GF-D8 (cell line): ENCODE data around the gene AIFM3.

Source experiments
- DNase-seq: peaks from one replicate; lab custom pipeline; 2025; lab: John Stamatoyannopoulos, UW

Gene AIFM3

DNA sequence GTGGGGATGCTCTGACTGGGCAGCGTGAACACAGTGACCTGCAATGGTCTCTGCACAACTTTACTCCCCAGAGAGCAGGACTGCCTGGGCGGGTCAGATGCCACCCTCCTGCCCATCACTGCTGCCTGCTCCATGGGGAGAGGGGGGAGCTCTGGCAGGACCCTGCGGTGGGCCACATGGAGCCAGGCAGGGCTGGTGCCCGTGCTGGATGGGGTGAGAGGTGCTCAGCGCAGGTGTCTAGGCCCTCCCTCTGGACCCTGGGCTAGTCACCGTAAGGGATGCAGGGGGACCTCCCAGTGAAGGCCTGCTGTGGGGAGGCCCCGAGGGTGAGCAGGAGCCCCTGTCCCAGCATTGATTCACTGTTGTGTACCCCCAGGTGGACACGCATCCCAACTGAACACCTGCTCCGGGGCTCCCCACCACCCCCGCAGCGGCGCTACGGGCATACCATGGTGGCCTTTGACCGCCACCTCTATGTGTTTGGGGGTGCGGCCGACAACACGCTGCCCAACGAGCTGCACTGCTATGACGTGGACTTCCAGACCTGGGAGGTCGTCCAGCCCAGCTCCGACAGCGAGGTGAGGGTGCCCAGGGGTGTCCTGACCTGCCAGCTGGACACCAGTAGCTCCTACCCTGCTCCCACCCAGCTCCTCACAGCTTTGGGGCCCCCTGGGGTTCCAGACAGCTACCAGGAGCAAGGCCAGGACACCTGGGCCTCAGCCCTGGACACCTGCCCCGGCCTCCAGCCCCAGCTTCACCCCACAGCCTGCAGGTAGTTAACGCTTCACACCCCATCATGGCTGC is 24.4 kb downstream of the AIFM3 start:
- no peak for DNase-seq

DNA sequence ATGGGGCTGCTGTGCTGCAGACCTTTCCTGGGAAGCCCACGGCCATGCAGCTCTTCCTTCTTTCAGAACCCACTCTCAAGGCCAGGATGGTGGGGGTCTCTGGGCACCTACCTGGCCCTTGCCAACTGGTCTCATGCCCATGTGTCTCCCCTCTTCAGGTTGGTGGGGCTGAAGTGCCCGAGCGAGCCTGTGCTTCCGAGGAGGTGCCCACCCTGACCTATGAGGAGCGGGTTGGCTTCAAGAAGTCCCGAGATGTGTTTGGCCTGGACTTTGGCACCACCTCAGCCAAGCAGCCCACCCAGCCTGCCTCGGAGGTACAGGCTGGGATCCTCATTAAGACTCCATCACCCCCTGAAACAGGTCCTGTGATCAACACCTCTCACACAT is 25.0 kb downstream of the AIFM3 start:
- no peak for DNase-seq

DNA sequence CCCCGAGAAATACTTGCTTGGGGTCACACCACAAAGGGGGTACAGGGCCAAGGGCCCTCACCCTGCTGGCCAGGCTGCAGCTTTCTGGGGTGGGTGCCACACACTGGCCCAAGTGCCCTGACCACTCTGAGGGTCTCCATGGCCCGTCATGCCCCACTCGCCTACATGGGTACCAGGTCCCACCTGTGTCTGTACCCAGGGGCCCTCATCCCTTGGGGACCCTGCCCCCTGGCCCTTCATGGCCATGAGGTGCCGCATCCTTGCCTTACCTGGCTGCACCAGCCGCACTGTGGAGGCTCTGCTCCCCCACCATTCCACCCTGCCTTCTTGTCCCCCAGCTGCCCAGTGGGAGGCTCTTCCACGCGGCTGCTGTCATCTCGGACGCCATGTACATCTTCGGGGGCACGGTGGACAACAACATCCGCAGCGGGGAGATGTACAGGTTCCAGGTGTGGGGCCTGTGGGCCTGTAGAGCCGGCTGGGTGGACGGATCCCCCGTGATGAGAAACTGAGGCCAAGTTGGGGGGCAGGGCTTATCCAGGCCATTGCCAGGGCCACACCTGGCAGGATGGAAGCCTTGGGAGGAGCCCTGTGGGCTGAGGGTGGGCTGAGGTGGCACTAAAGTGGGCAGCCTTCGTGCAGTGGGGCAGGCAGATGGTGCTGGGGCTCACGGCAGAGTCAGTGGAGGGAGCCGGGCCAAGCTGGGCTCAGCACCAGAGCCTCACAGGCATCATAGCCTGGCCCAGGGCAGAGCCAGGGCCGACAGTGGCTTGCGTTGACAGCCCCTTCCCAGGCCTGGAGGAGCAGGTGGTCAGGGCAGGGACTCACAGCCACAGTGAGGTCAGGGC is 25.6 kb downstream of the AIFM3 start:
- DNase-seq = no peak

DNA sequence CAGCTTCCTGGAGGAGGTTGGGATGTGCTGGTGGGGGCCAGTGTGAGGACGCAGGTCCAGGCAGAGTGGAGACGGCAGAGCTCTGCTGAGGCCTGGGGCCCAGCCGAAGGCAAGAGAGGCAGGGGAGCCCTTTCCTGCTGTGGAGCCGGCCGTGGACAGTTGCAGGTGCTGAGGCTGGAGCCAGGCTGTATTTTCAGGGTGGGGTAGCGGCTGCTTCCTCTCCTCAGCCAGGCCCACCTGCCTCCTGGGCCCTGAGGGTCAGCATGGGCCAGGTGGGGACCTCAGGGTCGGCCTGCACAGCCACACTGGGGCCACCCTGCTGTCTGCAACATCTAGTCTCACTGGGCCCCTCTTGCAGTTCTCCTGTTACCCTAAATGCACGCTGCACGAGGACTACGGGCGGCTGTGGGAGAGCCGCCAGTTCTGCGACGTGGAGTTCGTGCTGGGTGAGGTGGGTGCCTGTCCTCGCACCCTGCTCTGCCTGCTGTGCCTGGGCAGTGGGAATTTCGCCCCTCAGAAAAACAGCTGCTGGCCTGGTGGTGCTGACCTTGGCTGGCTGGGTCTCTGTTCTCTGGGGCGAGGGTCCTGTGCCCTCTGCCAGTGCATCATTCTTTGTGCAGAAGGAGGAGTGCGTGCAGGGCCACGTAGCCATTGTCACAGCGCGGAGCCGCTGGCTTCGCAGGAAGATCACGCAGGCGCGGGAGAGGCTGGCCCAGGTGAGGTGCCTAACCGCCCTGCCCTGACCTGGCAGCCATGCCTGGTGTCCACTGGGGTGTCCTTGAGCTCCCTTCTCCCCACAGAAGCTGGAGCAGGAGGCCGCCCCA is 26.5 kb downstream of the AIFM3 start:
- DNase-seq = no peak

DNA sequence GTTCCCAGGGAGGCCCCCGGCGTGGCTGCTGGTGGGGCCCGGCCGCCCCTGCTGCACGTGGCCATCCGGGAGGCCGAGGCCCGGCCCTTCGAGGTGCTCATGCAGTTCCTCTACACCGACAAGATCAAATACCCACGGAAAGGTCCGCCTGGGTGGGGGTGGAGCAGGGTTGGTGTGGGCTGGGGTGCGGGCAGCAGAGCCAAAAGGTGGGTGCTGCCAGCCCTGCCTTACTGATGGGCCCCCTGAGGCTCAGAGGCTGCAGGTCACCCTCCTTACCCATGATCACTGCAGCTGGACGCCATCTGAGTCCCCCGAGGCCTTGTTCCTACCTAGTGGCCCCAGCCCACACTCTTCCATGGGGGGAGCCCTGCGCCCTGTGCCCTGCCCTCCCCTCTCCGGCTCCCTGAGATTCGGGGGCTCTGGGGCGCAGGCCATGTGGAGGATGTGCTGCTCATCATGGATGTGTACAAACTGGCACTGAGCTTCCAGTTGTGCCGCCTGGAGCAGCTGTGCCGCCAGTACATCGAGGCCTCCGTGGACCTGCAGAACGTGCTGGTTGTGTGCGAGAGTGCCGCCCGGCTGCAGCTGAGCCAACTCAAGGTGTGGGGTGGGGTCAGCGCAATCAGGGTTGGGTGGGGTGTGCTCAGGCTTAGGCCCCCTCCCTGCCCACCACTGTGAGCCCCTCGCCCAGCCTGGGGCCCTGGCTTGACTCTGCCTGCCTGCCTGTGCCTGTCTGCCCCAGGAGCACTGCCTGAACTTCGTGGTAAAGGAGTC is 27.3 kb downstream of the AIFM3 start:
- no peak for DNase-seq

DNA sequence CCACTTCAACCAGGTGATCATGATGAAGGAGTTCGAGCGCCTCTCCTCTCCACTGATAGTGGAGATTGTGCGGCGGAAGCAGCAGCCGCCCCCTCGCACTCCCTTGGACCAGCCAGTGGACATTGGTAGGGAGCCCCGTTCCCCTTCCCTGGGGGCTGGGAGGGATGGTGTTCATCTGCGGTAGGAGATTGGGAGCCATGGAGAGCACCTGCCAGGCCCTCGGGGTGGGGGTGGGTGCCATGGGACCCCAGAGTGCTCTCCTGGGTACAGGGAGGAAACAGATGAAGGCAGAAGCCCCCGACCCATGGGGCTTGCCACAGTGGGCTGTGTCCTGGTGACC is 27.8 kb downstream of the AIFM3 start:
- no peak for DNase-seq

DNA sequence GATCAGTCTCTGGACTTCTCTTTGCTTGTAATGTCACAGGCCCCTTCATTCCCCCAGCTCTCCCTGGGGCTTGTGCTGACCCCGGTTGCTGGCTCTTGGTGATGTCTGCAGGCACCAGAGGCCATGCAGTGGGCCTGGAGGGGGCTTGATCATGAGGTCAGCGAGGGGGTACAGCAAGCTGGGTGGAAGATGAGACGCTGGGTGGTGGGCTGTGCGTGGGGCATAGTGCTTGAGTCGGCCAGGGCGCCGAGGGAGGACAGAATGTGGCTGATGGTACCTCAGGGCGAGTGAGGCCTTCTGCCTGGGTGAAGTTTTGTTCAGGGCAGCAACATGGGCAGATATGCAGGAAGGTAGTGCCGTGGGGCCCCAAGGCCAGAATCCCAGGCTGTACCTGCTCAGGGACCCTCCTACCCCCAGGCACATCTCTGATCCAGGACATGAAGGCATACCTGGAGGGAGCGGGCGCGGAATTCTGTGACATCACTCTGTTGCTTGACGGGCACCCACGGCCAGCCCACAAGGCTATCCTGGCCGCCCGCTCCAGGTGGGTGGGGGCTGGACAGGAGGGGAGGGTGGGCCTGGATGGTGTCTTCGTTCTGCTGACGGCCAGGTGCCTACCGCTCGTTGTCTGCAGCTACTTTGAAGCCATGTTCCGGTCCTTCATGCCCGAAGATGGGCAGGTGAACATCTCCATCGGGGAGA is 28.4 kb downstream of the AIFM3 start:
- no peak for DNase-seq

DNA sequence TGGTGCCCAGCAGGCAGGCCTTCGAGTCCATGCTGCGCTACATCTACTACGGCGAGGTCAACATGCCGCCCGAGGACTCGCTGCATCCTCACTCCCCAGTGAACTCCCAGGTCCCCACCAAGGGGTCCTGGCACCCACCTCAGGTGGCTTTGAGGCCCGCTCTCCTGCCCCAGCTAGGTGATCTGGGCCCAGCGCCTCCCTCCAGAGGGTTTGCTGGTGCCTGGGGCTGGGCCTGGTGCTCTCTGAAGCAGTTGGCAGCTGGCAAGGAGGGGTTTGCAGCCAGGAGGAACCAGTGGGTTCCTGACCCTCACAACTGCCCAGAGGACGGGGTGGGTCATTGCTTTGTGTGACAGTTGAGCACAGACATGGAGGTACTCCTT is 29.0 kb downstream of the AIFM3 start:
- DNase-seq = no peak

DNA sequence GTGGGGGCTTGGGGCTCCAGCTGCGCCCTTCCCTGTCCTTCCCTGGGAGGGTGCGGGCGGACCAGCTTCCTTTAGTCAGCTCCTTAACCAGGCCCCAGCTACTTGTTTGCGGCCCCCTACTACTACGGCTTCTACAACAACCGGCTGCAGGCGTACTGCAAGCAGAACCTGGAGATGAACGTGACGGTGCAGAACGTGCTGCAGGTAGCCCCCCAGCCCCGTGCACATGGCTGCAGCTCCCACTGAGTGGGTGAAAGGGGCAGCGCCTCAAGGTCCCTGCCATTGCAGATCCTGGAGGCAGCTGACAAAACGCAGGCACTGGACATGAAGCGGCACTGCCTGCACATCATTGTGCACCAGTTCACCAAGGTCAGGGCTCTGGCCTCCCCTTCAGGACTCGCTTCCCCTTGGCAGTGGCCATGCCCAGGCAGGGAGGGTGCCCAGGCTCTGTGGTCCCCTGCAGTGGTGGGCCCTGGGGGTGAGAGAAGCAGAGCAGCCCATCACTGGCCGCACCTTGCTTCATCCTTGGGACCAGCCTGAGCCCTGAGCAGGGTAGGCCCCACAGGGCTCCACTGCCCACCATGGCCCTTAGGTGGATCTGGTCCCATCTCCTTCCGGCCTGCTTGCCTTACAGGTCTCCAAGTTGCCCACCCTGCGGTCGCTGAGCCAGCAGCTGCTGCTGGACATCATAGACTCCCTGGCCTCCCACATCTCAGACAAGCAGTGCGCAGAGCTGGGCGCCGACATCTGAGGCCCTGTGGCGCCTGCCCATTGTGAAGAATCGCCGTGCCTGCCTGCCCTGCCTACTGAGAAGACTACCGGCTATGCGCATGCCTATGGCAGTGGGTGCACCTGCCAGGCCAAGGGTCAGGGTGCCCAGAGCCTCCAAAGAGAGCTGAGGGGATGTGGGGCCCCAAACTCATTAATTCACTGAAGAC is 29.8 kb downstream of the AIFM3 start:
- no peak for DNase-seq

DNA sequence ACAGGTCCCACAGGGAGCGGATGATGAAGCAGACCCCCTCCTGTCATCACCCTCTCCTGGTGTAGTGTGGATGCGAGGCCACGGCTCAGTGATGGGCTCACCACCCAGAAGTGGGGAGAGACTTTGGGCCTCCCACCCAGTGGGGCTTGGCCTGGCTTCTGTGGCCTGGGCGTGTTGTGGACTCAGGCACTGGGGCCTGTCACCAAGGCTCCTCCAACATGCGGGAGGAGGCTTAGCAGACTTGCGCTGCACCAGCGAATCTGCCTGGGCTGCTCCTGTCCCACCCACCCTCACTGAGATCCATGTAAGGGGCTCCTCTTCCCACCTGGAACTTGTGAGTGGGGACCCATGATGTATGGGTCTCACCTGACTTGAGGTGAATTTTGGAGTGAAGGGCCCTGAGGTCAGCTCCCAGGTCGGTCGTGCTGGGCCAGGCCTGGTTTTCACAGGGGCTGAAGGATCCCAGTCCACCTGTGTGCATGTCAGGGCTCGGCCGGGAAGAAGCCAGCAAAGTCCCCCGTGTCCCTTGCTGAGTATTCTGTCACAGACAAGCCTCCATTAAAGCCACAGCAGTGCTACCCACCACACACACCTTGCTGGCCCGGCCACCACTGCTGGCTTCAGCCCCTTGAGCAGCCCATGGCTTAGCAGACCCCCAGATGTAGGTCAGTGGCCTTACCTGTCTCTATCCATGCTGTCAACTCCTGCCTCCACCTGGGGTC is 30.6 kb downstream of the AIFM3 start:
- no peak for DNase-seq

DNA sequence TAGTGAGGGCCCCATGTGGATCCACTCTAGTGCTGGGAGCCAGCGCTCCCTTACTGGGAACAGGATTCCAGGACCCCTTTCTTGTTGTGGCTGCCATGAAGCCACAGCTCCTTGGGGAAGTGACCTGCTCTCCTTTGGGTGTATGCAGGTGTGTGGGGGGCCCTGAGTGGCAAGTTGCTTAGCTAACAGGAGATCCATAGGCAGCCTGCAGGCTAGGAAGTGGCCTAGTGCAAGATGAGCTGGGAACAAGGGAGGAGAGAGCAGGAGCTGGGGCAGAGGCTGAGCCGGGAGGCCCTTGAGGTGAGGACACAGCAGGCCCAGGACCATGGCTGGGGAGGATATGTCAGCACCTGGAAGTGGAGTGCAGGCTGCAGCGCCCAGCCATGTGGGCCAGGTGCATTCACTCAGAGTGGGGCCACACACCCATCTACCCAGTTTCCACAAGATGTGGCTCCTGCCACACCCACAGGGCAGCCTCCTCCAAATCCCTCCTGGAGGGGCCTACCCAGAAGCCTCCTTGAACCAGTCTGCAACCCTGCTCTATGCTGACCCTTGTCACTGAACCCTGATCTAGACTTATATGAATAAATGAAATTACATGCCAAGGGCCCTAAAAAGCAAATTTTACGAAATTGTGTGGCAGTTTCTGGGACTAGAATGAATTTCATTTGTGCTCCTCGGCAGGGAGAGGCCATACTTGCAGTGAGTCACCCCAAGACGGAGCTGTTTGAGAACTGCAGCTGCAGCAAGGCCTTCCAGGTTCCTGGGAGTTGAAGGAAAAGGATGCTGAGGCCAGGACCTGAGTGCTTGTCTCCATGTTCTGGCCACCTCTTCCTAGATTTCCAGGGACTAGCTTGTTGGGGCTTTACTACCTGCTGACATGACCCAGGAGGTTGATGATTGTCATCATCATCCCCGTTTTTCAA is 31.6 kb downstream of the AIFM3 start:
- no peak for DNase-seq

DNA sequence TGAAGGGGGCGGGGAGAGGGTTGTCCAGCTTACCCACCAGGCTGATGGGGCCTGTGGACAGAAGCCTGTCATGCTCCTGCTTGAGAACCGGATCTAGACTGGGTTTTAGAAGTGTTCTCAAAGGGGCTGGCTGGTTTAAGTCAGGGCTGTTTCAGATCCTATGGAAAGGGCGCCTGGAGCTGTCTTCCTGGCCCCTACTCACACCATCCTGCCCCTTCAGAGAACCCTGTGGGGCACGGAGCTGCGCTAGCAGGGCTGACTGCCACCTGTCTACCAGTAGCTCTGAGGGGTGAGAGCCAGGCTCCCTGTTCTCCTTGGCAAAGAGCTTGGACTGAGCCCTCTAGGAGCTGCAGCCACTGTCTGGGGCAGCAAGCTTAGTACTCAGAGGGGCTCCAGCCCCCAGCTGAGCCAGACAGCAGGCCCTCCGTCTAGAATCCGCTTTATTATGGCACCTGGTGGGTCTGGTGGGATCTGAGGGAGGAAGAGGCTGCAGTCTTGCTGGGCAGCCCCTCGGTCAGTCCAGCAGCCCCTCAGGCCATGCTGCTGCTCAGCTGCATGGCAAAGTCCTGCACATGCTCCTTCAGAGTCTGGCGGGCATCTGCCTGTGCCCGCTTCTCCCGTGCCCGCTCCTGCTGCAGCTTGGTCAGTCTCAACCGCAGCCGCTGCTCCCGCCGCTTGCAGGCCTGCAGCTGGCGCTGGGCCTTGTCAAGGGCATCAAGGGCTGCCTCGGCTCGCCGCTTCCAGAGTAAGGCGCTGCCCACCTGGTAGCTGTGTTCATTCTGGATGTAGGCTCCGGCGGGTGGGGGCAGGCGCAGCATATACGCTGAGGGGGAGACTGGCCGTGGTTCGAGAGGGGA is 32.5 kb downstream of the AIFM3 start:
- no peak for DNase-seq

DNA sequence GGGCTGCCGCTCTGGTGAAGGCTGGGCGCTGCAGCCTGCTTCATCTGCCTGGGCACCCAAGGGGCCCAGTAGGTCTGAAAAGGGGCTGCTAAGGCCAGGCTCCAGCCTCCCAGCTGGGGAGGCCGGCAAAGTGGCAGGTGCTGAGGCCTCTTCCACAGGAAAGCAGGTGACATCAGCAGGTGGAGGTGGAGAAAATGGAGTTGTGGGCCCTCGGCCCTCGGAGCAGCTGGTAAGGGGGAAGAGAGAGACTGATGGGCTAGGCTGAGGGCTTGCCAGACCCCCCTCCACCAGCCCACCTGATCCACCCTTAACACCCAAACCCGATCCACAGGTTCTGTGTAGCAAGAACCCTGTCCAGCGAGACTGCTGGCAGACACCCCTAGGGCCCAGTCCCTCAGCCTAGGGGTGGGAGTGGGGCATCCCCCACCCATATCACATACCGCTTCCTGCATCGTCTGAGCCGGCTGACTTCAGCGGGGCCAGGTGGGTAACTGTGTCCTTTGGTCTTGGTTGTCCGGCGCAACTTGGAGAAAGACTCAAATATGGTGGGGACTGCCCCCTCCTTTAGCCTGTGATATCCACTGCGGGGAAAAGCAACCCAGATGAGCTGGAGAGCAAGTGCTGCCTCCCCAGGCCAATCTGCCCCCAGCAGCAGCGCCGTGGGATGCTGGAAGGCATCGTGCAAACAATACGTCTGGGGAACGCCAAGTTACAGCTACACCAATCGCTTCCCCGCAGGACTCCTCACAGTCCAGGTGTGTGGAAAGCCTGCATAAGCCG is 33.3 kb downstream of the AIFM3 start:
- DNase-seq = no peak

DNA sequence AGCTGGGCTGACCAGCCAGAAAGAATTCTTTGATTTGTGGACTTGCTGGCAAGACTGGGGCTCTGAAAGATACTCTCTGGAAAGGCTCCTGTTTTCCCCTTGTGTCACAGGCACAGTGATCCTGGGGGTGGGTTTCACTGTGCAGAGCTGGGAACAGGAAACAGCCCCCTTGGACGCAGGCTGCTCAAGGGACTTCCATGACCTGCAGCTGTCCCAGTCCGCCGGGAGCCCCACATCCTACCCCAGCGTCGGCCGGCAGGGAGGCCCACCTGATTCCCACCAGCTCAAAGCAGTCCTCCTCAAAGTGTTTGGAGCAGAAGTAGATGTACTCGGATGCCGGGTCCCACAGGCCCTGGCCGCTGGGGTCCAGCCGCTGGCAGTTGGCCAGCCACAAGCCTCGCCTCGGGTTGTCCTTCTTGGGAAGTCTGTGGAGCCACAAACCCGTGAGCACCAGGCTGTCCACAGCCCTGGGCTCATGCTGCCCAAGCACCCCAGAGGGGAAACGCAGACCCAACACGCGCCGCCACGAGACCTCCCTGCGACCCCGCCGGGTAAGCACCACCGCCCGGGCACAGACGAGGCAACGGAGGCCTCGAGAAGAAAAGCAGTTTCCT is 34.0 kb downstream of the AIFM3 start:
- DNase-seq = no peak

DNA sequence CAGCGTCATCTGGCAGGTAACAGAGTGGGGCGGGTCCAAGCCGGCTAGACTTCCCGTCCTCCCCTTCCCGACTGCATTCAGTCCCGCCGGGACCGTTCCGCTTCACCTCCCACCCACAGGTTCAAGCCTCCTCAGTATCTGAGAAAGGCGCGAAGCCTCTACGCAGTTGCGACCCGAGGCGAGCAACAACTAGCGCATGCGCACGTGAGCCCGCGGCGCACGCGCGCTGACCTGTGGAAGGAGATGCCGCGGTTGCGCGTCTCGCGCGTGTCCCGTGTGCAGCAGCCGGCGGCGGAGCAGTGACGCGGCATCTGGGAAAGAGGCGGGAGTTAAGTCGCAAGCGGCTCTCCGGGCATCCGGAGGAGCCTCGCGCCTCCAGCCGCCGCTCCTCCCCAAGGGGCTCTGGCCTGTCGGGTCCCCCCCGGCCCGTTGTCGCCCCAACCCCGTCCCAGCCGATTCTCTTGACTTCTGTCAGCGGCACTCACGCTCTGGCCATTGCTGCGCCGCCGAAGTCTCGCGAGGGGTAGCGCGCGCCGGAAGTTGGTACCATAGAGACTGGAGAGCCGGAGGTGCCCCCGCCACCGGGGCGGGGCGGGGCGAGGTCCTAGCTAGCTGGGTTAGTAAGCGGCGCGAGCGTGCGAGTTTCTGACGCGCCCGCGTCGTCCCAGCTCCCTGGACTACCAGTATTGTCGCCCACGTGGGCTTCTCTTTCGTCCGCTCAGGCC is 34.7 kb downstream of the AIFM3 start, which contains the start of gene THAP7:
Gene THAP7 (minus strand): TSS at position 518 of the 725 bp plus-strand sequence. CDS start 207 bp downstream, at position 311.
- peak; percentile 87 for DNase-seq
